ENCODE results near the gene ANTXRL. TPM values are rescaled to one million over a fixed set of nuclear protein-coding genes. Genes with fewer than 3 reads are reported as not detected.

The ANTXRL gene
- total RNA-seq, 1 donor from 2014 or later, result not detected

DNA sequence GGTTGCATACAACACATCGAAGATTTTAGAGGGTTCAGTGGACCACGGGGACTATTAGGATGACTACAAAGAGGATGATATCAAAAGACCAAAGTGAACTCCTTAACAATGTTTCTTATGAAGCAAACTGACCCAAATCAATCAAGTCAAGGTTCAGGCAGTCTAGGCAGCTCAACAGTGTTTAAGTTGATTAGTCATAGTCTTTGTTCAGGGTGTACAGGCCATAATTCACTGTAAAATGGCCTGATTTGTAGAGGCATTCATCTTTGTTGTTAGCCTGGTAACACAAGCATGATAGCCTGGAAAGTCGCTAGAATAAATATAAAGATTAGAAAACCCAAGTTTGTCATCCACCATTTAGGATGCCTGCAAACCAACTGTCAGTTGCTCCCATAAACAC lies 32.6 kb downstream of the ANTXRL start:
- no peaks in the 10 kb centered on the region for H3K9me3 Mint-ChIP-seq
- ATAC-seq (ENCODE audit: low read depth), result no peak
- no peaks in the 10 kb centered on the region for H3K27me3 Mint-ChIP-seq
- intact Hi-C loops (cut with micrococcal nuclease), result no loop called here
- H3K27ac Mint-ChIP-seq, result no peak overlapping the region
- TF ChIP-seq CTCF (IDR thresholded peaks at IDR 0.05), result no peak
- no peak overlapping the region for H3K4me3 Mint-ChIP-seq
- CTCF ChIA-PET, result no interaction called here
- POLR2A ChIA-PET, result no interaction called here
- H3K4me1 Mint-ChIP-seq, result no peaks in the 10 kb centered on the region
- H3K36me3 Mint-ChIP-seq (ENCODE audit: low read depth), result no peaks in the 10 kb centered on the region
- no peak for DNase-seq

DNA sequence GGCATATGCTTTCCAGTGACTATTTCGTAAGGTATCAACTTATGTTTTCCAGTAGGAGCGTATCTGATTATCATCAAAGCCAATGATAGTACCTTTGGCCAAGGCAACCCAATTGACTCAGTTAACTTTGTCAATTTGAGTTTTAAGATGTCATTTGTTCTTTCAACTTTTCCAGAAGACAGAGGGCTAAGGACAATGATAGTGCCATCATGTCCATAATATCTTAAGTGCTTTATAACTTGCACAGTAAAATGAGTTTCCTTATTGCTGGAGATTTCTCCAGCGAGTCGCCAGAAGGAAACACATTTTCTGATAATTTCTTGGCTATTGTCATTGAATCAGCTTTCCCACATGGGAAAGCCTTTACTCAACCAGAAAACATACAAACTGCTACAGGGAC lies 35.0 kb downstream of the ANTXRL start:
- Mint-ChIP-seq H3K27ac (no peak overlapping the region), H3K4me1 (no peaks in the 10 kb centered on the region), H3K36me3 (ENCODE audit: low read depth) (no peaks in the 10 kb centered on the region), H3K9me3 (no peaks in the 10 kb centered on the region), H3K27me3 (peaks cover 5% of the 10 kb centered on the region), H3K4me3 (no peak overlapping the region)
- ChIA-PET POLR2A (no interaction called here), CTCF (no interaction called here)
- DNase-seq, result no peak
- TF ChIP-seq CTCF (IDR thresholded peaks at IDR 0.05), result no peak
- intact Hi-C loops (cut with micrococcal nuclease), result no loop called here
- ATAC-seq (ENCODE audit: low read depth), result no peak

GRCh38 chr10:46323176-46323575 lies 36.4 kb downstream of the ANTXRL start:
- H3K27ac Mint-ChIP-seq, result no peak overlapping the region

DNA sequence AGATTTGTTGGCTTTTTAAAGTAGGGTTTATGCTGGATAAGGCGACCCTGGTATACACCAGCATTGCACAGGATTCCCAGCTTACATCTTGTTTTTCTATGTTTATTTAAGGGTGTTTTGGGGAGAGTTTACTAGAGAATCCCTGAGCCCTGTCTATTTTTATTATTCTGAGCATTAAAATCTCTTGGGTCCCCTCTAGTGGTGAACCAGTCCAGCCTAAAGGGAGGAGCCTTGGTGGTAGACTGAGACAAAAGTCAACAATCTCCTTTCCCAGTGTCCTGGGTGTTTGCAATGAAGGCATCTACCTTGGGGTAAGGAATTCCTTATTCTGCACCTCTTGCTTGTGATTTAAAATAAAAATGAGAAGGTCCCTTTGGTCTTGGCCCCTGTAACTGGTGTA lies 38.2 kb downstream of the ANTXRL start:
- no peaks in the 10 kb centered on the region for H3K36me3 Mint-ChIP-seq (ENCODE audit: low read depth)
- intact Hi-C loops (cut with micrococcal nuclease), result no loop called here
- no peak overlapping the region for H3K4me3 Mint-ChIP-seq
- ChIA-PET POLR2A (no interaction called here), CTCF (no interaction called here)
- H3K9me3 Mint-ChIP-seq, result no peaks in the 10 kb centered on the region
- H3K4me1 Mint-ChIP-seq, result no peaks in the 10 kb centered on the region
- H3K27ac Mint-ChIP-seq, result no peak overlapping the region
- no peak for TF ChIP-seq CTCF (IDR thresholded peaks at IDR 0.05)
- DNase-seq, result no peak
- no peak for ATAC-seq (ENCODE audit: low read depth)
- H3K27me3 Mint-ChIP-seq, result peaks cover 14% of the 10 kb centered on the region

More at GRCh38 chr10:46323176-46323575, 36.4 kb downstream of the ANTXRL start:
- Mint-ChIP-seq H3K4me3 (no peak overlapping the region), H3K9me3 (no peaks in the 10 kb centered on the region), H3K27me3 (peaks cover 14% of the 10 kb centered on the region), H3K4me1 (no peaks in the 10 kb centered on the region), H3K36me3 (ENCODE audit: low read depth) (no peaks in the 10 kb centered on the region)
- intact Hi-C loops (cut with micrococcal nuclease), result no loop called here
- CTCF ChIA-PET, result no interaction called here
- POLR2A ChIA-PET, result no interaction called here
- ATAC-seq (ENCODE audit: low read depth) (no peak), DNase-seq (no peak)
- no peak for TF ChIP-seq CTCF (IDR thresholded peaks at IDR 0.05)

- no peak overlapping the region for H3K27ac Mint-ChIP-seq
- intact Hi-C loops (cut with micrococcal nuclease), result no loop called here
- POLR2A ChIA-PET, result no interaction called here
Observed at GRCh38 chr10:46326066-46326465, 39.3 kb downstream of the ANTXRL start.

More at GRCh38 chr10:46326066-46326465, 39.3 kb downstream of the ANTXRL start:
- no peak for ATAC-seq (ENCODE audit: low read depth)
- DNase-seq, result no peak
- CTCF ChIA-PET, result no interaction called here
- H3K4me1 Mint-ChIP-seq, result no peaks in the 10 kb centered on the region
- no peaks in the 10 kb centered on the region for H3K9me3 Mint-ChIP-seq
- H3K36me3 Mint-ChIP-seq (ENCODE audit: low read depth), result no peaks in the 10 kb centered on the region
- no peak overlapping the region for H3K4me3 Mint-ChIP-seq
- no peak for TF ChIP-seq CTCF (IDR thresholded peaks at IDR 0.05)
- peaks cover 17% of the 10 kb centered on the region for H3K27me3 Mint-ChIP-seq
